Sigmoid colon (tissue), 7 donors: ENCODE measurements around the gene CYTH1. TPM values are rescaled to one million over a fixed set of nuclear protein-coding genes. Genes with fewer than 3 reads are reported as not detected.

Experiments used
- DNase-seq: peaks from one replicate; pipeline ENCODE4 v3.0.0-alpha.2; 2019
- H3K27ac ChIP-seq, 4 donors: fragments of 200-600 bp; sonication (generic); one replicate each; pipeline ENCODE4 v1.5.1; 2016 to 2019; ENCODE audit warnings: mild to moderate bottlenecking in 1 of 4
- H3K27me3 ChIP-seq, 3 donors: fragments of 200-600 bp; sonication (generic); one replicate each; pipeline ENCODE4 v1.5.1; 2019; ENCODE audit warnings: mild to moderate bottlenecking in 1 of 3
- H3K36me3 ChIP-seq, 4 donors: fragments of 200-600 bp; sonication (generic); one replicate each; pipeline ENCODE4 v1.5.1; 2016 to 2019
- H3K4me1 ChIP-seq, 4 donors: fragments of 200-600 bp; sonication (generic); one replicate each; pipeline ENCODE4 v1.5.1; 2017 to 2019
- H3K4me3 ChIP-seq, 4 donors: fragments of 200-600 bp; sonication (generic); one replicate each; pipeline ENCODE4 v1.5.1; 2017 to 2019; ENCODE audit warnings: mild to moderate bottlenecking in 2 of 4, moderate library complexity in 1 of 4
- H3K9me3 ChIP-seq, 4 donors: fragments of 200-600 bp in 3 of 4; sonication (generic) in 3 of 4; one replicate each; pipeline versions ENCODE4 v1.5.1 to v1.6.1; 2013 to 2019
- CTCF ChIP-seq, 4 experiments: fragments of 450-650 bp in 3 of 4; fragments of 200-600 bp in 1 of 4; IDR thresholded peaks; one replicate each; pipeline ENCODE4 v1.5.1; 2016 to 2019; ENCODE audit warnings: antibody characterized with exemption in 4 of 4, mild to moderate bottlenecking in 3 of 4, moderate library complexity in 2 of 4
- EP300 ChIP-seq, 4 donors: sonication (generic); formaldehyde crosslinking; IDR thresholded peaks; one replicate each; pipeline ENCODE4 v1.6.1; 2017; ENCODE audit warnings: antibody characterized with exemption in 4 of 4
- POLR2A ChIP-seq, 2 donors: fragments of 450-650 bp; IDR thresholded peaks; one replicate each; pipeline ENCODE4 v1.6.1; 2016; ENCODE audit warnings: antibody characterized with exemption in 2 of 2, mild to moderate bottlenecking in 2 of 2, moderate library complexity in 2 of 2
- POLR2AphosphoS5 ChIP-seq, 4 donors: sonication (generic); formaldehyde crosslinking; IDR thresholded peaks; one replicate each; pipeline ENCODE4 v1.6.1; 2017; ENCODE audit warnings: antibody characterized with exemption in 4 of 4
- WGBS, 2 donors: extraction: QIAGEN DNeasy Blood & Tissue Kit; methylation state at CpG; one replicate each; pipeline ENCODE4 v1.1.7; 2013; 5-methylcytosine and 5-hydroxymethylcytosine counted together
- intact Hi-C: fragments of 100-400 bp; cut with DNase I; formaldehyde crosslinking; loops from one replicate; pipeline ENCODE4 v1.15.1; 2023
- polyA plus RNA-seq, 3 donors: library from polyadenylated mRNA; stranded (reverse); fragments of 200-250 nt; gene quantifications; one replicate each; pipeline ENCODE4 v1.2.3, GENCODE V29; 2013
- total RNA-seq, 4 donors: library from RNA; depleted of rRNA; stranded (reverse); fragments of >200 nt; gene quantifications; one replicate each; pipeline ENCODE4 v1.1.0, GENCODE V29; 2016
- donor health status: healthy with polysubstance abuse.
- donor health status: Bipolar disorder and iron deficiency.
- donor health status: healthy.

The CYTH1 gene
- total and polyA plus RNA-seq, 7 donors = 26.7 to 83.8 (median 38.5) TPM

- peaks cover 4 to 29% (median 11%) of the 10 kb centered on the region in 4 donors for H3K36me3 ChIP-seq
- intact Hi-C loops = no loop called here
- TF ChIP-seq EP300 (IDR thresholded peaks at IDR 0.05) (no peak), CTCF (IDR thresholded peaks at IDR 0.05) (no peak), POLR2AphosphoS5 (IDR thresholded peaks at IDR 0.05) (no peak), POLR2A (IDR thresholded peaks at IDR 0.05) (no peak)
- no peak overlapping the region for H3K27ac ChIP-seq
- DNase-seq = no peak
- H3K27me3 ChIP-seq = no peaks in the 10 kb centered on the region
- WGBS, 2 donors = 90 to 92% methylated on average over 20 of the region's 20 CpGs
- H3K4me3 ChIP-seq = no peak overlapping the region
- no peaks in the 10 kb centered on the region for H3K9me3 ChIP-seq
- H3K4me1 ChIP-seq = peaks cover 0 to 6% (median 0%) of the 10 kb centered on the region in 4 donors
Measured at GRCh38 chr17:78670850-78671725, 111.0 kb downstream of the CYTH1 start.

- Histone ChIP-seq H3K27me3 (no peaks in the 10 kb centered on the region), H3K36me3 (peaks cover 0 to 19% (median 5%) of the 10 kb centered on the region in 4 donors), H3K4me3 (no peak overlapping the region), H3K9me3 (no peaks in the 10 kb centered on the region), H3K27ac (no peak overlapping the region), H3K4me1 (peaks cover 0 to 8% (median 0%) of the 10 kb centered on the region in 4 donors)
- DNase-seq = no peak
- TF ChIP-seq CTCF (IDR thresholded peaks at IDR 0.05) (no peak), POLR2A (IDR thresholded peaks at IDR 0.05) (no peak), EP300 (IDR thresholded peaks at IDR 0.05) (no peak), POLR2AphosphoS5 (IDR thresholded peaks at IDR 0.05) (no peak)
- intact Hi-C loops = no loop called here
- 91 to 92% methylated on average over 23 of the region's 23 CpGs for WGBS, 2 donors
Measured at GRCh38 chr17:78669975-78670518, 112.0 kb downstream of the CYTH1 start.

- no peaks in the 10 kb centered on the region for H3K9me3 ChIP-seq
- intact Hi-C loops = no loop called here
- WGBS, 2 donors = 93 to 94% methylated on average over 22 of the region's 22 CpGs
Measured at GRCh38 chr17:78669256-78669974, 112.7 kb downstream of the CYTH1 start.

GRCh38 chr17:78668847-78669246, 113.2 kb downstream of the CYTH1 start:
- WGBS, 2 donors = 88 to 95% methylated on average over 4 of the region's 4 CpGs

More at GRCh38 chr17:78669256-78669974, 112.7 kb downstream of the CYTH1 start:
- Histone ChIP-seq H3K27ac (no peak overlapping the region), H3K36me3 (peaks cover 0 to 12% (median 2%) of the 10 kb centered on the region in 4 donors), H3K4me1 (peaks cover 0 to 8% (median 0%) of the 10 kb centered on the region in 4 donors), H3K4me3 (no peak overlapping the region), H3K27me3 (no peaks in the 10 kb centered on the region)
- TF ChIP-seq EP300 (IDR thresholded peaks at IDR 0.05) (no peak), POLR2A (IDR thresholded peaks at IDR 0.05) (no peak), CTCF (IDR thresholded peaks at IDR 0.05) (no peak), POLR2AphosphoS5 (IDR thresholded peaks at IDR 0.05) (no peak)
- no peak for DNase-seq

More at GRCh38 chr17:78668847-78669246, 113.2 kb downstream of the CYTH1 start:
- no peak for DNase-seq
- intact Hi-C loops = no loop called here
- Histone ChIP-seq H3K36me3 (peaks cover 0 to 7% (median under 1%) of the 10 kb centered on the region in 4 donors), H3K4me3 (no peak overlapping the region), H3K4me1 (peaks cover 0 to 8% (median 0%) of the 10 kb centered on the region in 4 donors), H3K9me3 (no peaks in the 10 kb centered on the region), H3K27me3 (no peaks in the 10 kb centered on the region), H3K27ac (no peak overlapping the region)
- TF ChIP-seq EP300 (IDR thresholded peaks at IDR 0.05) (no peak), CTCF (IDR thresholded peaks at IDR 0.05) (no peak), POLR2AphosphoS5 (IDR thresholded peaks at IDR 0.05) (no peak), POLR2A (IDR thresholded peaks at IDR 0.05) (no peak)
